HCT116 (cell line): ENCODE measurements around the gene CKAP2L.

ENCODE experiments used
- ATF3 ChIP-seq: IDR thresholded peaks from 2 replicates; pipeline ENCODE4 v1.6.1; 2012
- CTCF ChIP-seq, 3 experiments: fragments of 200-600 bp in 1 of 3; sonication (generic) in 1 of 3; IDR thresholded peaks in 2 of 3; conservative IDR thresholded peaks in 1 of 3; 2 replicates each; pipeline ENCODE4 v1.5.1; 2012 to 2017; ENCODE audit warnings: low read depth in 2 of 3, low read length in 2 of 3, antibody characterized with exemption in 1 of 3, borderline replicate concordance in 1 of 3, control low read depth in 1 of 3, mild to moderate bottlenecking in 1 of 3, mixed read lengths in 1 of 3, mixed run types in 1 of 3, moderate library complexity in 1 of 3; ENCODE audit not compliant: insufficient read depth in 1 of 3
- EZH2 ChIP-seq: fragments of 200-600 bp; sonication (generic); IDR thresholded peaks from 2 replicates; pipeline ENCODE4 v1.6.1; 2017; ENCODE audit warnings: antibody characterized with exemption, mixed run types
- POLR2A ChIP-seq: IDR thresholded peaks from 2 replicates; pipeline ENCODE4 v1.7.0; 2011; ENCODE audit warnings: borderline replicate concordance; ENCODE audit not compliant: insufficient read depth, insufficient read length; ENCODE audit errors: extremely low read depth
- POLR2AphosphoS5 ChIP-seq: IDR thresholded peaks from 2 replicates; pipeline ENCODE4 v1.6.1; 2011; ENCODE audit warnings: mild to moderate bottlenecking, low read depth, low read length, moderate library complexity
- SRF ChIP-seq: IDR thresholded peaks from 2 replicates; pipeline ENCODE4 v1.6.1; 2012; ENCODE audit warnings: low read depth

- TF ChIP-seq ATF3 (no peak), POLR2AphosphoS5 (no peak), CTCF (IDR thresholded peaks at IDR 0.05 in 2 of 3, conservative IDR thresholded peaks at IDR 0.05 in 1 of 3; ENCODE audit: borderline replicate concordance in 1 of 3, insufficient read depth in 1 of 3, low read depth in 2 of 3, low read length in 2 of 3) (no peak), EZH2 (no peak), POLR2A (no peak), SRF (no peak)
Measured at GRCh38 chr2:112721819-112722522, 42.4 kb downstream of the CKAP2L start.
